GM18861 (cell line): ENCODE measurements around the gene DEAF1.

ENCODE experiments used
- ATAC-seq: cut with Tn5 transposase; IDR thresholded peaks from one replicate; pipeline ENCODE4 v1.9.1; 2021; ENCODE audit not compliant: unreplicated experiment

The DEAF1 gene

DNA sequence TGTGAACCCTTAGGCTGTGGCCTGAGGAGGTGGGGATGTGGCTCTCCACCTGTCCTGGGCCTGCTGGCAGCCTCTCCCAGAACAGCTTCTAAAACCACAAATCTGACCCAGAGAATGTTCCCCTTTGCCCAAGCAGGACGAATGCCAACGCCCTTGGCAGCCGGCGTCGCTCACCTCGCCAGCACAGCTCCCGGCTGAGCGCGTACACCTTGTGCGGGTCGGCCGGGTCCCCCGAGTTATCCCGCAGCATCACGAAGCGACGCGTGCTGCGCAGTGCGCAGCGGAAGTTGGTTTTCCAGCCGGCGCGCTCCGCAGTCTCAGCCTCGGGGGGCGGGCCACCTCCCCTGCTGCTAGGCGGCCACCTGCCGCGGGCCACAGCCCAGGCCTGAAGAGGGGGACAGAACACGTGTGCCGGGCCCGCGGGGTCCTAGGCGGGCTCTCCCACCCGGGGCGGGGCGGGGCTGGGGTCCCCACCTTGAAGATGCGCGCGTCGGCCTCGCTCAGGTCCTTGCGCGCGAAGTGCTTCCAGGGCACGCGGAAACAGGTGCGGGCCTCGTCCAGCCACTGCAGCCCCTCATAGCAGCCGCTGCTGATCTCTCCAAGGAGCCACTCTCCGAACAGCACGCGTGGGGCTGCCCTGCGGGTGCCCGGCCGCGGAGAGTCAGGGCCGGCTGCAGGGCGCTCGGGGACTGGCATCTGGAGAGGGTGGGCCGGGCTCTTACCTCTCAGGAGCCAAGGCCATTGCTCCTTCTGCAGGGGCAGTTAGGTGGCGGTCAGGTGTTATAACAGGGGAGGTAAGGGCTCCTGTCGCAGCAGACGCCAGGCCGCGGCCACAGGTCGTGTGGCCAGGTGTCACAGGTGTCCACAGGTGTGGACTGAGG, 80.2 kb downstream of the DEAF1 start:
- ATAC-seq = no peak

DNA sequence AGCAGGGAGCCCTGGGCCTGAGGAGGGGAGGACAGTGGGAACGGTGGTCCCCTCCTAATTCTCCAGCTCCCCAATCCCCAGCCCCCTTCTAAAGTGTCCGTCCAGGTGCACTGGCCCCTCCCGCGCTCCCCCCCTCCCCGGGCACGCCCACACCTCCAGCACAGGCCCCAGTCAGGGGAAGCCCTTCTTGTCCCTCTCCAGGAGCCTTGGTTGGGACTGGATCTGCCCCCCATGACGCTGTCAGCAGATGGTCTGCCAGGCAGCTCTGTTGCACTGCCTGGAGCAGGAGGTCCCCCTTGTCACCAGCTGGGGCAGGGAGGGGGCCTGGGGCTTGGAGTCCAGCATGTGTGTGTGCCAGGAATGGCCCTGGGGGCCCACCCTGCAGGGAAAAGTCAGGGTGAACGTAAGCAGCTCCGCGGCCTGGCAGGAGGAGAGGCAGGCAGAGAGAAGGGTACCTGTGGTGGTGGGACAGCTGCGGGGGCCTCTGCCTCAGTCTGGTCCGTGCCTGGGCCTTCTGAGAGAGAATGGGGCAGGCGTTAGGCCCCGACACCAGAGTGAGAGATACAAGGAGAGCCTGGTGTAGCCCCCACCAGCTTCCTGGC, 80.9 kb downstream of the DEAF1 start:
- ATAC-seq = no peak

DNA sequence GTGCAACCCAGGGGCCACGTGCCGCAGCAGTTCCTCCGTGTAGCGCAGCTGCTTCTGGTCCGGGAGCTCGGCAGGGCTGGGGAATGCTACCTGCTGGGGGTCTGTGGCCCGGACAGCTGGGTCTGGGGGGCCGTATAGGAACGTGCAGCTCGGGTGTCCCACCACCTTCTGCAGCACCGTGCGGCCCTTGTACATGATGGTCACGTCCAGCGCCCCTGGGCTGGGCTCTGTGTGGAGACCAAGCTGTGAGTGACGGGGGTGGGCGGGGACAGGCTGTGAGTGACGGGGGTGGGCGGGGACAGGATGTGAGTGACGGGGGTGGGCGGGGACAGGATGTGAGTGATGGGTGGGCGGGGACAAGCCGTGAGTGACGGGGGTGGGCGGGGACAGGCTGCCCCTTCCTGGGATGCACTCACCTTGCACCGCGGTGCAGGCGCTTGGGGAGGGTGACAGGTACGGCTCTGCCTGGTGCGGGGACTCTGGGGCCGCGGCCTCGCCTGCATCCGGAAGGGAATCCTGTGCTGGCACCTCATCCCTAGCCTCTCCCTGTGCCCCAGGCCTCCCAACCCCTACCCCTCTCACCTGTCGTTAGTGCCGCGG, 81.6 kb downstream of the DEAF1 start:
- no peak for ATAC-seq

DNA sequence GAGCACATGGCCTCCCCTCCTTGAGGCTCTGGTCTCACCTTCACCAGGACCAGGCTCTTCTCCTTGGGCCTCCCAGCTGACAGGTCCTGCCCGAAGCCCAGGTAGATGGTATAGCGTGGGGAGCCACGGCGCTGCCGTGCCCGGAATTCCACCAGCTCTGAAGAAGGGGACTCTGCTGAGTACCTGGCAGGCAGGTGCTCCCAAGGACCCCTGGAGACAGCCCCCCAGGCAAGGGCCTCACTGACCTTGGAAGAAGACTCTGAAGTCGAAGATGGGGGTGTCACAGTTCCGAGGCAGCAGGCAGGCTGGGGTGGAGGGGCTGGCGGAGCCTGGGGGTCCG, 82.1 kb downstream of the DEAF1 start:
- no peak for ATAC-seq

DNA sequence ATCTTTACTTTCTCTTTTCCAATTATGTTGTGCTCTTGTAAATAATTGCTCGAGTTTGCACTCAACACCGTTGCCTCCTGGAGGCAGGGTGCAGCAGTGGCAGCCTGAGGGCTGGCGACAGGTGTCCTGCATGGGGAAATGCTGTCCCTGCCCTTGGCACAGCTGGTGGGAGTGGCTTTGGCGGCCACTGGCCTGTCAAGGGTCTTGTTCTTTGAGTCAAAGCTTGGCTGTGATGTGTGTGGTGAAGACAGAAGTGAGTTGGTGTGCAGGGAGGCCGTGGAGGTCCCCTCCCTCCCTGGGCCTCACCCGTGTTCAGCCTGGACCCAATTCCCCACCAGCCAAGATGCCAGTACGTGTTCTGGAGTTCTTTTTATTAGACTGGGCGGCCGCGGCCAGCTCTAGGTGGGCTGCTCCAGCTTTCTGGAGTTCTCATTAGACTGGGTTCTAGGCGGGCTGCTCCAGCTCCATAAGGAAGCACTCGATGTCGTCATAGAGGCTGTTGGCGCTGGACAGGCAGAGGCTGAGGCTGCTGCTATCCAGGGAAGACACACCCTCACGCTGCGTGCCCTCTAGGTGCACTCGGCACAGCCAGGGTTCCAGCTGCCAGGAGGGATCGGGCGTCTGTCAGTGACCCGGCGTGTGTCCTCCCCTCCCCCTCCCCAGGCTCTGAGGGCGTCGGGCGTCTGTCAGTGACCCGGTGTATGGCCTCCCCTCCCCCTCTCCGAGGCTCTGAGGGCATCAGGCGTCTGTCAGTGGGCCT, 82.6 kb downstream of the DEAF1 start:
- ATAC-seq = no peak

DNA sequence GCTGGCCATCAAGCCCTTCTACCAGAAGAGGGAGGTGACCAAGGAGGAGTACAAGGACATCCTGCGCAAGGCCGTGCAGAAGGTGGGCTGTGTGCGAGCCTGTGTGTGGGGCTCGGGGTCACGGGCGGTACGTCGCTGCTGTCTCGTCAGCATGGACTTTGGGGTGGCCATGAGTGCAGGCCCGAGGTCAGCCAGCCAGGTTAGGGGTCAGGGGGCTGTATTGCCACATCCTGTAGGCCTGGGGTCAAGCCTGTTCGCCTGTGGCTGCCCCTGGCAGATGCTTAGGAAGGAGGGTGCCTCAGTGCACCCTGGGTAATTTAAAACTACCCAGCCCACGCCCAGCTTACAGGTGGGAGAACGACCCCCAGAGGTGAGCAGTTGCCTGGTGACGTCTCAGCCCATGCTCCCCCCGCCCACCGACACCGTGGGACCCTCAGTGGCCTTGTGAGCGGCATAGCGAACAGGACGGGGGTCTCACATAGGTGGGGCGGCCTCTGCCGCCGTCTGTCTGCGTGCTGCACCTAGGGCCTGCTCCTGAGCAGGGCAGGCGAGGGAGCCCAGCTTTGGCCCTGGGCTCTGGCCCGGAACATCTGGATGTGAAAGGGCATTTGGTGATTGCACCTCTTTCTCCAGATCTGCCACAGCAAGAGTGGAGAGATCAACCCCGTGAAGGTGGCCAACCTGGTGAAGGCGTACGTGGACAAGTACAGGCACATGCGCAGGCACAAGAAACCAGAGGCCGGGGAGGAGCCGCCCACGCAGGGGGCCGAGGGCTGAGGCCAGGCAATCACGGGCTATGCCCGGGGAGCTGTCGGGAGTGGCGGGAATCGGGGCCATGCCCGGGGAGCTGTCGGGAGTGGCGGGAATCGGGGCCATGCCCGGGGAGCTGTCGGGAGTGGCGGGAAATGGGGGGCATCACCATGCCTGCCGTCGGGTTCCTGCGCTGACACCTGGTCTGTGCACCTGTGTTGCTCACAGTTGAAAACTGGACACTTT, 83.7 kb downstream of the DEAF1 start:
- no peak for ATAC-seq

DNA sequence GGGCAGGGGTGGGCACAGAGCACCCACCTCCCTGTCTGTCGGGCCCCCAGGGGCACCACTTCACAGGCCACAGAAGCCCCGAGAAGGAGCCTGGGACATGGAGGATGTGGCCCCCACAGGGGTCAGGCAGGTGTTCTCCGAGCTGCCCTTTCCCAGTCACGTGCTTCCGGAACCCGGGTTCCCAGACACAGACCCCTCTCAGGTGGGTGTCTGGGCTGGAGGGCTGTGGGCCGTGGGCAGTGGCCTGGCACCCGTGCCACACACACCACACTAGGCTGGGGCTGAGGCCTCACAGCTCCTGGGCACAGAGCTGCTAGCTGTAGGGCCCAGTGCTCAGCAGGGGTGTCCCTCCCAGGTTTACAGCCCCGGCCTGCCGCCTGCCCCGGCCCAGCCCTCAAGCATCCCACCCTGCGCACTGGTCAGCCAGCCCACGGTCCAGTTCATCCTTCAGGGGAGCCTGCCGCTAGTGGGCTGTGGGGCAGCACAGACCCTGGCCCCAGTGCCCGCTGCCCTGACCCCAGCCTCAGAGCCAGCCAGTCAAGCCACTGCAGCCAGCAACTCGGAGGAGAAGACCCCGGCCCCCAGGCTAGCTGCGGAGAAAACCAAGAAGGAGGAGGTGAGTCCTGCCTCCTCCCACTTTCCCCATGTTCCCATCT, 84.7 kb downstream of the DEAF1 start:
- no peak for ATAC-seq

DNA sequence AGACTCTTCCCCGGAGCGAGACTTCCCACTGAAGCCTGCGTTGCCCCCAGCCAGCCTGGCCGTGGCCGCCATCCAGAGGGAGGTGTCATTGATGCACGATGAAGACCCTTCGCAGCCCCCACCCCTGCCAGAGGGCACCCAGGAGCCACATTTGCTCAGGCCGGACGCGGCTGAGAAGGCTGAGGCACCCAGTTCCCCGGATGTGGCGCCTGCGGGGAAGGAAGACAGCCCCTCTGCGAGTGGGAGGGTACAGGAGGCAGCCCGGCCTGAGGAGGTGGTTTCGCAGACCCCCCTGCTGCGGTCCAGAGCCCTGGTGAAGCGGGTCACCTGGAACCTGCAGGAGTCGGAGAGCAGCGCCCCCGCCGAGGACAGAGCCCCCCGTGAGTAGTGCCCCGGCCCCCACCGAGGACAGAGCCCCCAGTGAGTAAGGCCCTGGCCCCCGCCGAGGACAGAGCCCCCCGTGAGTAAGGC, 85.6 kb downstream of the DEAF1 start:
- no peak for ATAC-seq

DNA sequence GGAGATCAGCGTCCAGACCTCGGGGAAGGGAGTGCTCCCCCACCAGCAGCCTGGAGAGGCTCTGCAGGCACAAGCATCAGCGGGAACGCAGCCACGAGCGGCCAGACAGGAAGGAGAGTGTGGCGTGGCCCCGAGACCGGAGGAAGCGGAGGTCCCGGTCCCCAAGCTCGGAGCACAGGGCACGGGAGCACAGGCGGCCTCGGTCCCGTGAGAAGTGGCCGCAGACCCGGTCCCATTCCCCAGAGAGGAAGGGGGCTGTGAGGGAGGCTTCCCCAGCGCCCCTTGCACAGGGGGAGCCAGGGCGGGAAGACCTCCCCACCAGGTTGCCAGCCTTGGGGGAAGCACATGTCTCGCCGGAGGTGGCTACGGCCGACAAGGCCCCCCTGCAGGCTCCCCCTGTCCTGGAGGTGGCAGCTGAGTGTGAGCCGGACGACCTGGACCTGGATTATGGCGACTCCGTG, 86.2 kb downstream of the DEAF1 start:
- no peak for ATAC-seq

DNA sequence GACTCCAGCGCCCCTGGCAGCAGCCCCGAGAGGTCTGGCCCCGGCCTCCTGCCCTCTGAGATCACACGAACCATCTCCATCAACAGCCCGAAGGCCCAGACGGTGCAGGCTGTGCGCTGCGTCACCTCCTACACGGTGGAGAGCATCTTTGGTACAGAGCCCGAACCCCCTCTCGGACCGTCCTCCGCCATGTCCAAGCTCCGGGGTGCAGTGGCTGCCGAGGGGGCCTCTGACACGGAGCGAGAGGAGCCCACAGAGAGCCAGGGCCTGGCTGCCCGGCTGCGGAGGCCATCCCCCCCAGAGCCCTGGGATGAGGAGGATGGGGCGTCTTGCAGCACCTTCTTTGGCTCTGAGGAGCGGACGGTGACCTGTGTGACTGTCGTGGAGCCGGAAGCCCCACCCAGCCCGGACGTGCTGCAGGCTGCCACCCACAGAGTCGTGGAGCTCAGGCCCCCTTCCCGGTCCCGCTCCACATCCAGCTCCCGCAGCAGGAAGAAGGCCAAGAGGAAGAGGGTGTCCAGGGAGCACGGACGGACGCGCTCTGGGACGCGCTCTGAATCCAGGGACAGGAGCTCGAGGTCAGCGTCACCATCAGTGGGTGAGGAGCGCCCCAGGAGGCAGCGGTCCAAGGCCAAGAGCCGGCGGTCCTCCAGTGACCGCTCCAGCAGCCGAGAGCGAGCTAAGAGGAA, 86.9 kb downstream of the DEAF1 start:
- no peak for ATAC-seq

DNA sequence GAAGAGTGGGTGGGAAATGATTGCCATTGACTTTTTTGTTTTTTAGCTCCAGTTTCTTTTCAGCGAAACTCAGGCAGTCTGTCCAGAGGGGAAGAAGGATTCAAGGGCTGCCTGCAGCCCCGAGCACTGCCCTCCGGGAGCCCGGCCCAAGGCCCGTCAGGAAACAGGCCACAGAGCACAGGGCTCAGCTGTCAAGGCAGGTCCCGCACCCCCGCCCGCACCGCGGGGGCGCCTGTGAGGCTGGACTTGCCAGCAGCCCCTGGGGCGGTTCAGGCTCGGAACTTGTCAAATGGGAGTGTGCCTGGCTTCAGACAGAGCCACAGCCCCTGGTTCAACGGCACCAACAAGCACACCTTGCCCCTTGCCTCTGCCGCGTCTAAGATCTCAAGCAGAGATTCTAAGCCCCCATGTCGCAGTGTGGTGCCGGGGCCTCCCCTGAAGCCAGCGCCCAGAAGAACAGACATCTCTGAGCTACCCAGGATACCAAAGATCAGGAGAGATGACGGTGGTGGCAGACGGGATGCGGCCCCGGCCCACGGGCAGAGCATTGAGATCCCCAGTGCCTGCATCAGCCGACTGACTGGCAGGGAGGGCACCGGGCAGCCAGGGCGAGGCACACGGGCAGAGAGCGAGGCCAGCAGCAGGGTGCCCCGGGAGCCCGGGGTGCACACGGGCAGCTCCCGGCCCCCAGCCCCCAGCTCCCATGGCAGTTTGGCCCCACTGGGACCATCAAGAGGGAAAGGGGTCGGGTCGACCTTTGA, 87.8 kb downstream of the DEAF1 start:
- ATAC-seq = no peak

DNA sequence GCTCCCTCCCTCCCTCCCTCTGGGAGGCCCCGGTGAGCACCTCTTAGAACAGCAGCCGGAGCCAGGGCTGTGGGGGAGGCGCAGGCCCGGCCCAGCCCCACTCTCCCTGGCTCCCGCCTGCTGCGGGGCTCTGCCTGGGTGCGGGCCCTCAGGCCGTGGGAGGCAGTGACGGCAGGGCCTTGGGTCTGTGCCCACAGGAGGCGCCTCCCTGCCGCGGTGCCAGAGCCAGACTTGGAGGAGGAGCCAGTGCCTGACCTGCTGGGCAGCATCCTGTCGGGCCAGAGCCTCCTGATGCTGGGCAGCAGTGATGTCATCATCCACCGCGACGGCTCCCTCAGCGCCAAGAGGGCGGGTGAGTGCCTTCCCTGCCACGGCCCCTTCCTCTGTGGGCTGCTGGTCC, 88.8 kb downstream of the DEAF1 start:
- ATAC-seq = no peak

DNA sequence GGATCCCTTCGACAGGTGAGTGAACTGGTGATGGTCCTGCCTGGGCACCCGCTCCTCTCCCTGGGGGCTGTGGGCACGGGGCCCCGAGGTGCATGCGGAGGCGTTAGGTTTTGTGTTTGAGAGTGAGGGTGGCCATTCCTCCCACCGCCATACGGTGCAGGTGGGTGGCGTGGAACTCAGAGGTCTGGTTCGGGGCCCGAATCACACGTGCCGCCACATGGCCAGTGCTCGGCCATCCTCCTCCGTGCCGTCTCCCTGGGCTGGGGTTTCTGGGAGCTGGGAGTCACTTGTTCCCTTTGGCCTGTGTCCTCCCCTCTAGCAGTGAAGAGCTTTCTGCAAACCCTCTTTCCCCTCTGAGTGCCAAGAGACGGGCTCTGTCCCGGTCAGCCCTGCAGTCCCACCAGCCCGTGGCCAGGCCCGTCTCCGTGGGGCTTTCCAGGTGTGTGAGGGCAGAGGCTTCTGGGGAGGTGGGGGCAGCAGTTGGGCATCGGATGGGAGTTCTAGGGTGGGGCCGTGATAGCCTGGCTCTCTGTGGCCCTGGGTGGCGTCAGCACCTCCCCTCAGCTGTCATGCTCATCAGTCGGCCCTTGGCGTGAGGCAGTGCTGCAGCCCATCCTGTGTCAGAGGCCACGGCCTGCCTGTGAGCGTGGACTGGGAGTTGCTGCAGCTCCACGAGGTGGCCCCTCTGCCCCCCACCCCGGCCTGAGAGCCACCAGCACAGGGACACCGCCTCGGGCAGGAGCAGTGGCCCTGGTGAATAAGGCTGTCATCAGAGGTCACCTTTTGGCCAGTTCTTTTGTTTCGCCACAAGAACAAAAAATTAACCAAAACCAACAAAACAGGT, 89.5 kb downstream of the DEAF1 start:
- ATAC-seq = no peak

DNA sequence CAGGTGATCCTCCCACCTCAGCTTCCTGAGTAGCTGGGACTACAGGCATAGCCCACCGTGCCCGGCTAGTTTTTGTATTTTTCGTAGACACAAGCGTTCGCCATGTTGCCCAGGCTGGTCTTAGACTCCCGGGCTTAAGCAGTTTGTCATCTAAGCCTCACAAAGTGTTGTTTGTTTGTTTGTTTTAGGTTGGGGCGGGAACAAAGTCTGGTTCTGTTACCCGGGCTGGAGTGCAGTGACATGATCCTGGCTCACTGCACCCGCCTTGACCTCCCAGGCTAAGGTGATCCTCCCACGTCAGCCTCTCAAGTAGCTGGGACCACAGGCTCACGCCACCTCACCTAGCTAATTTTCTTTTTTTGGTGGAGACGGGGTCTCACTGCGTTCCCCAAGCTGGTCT, 91.9 kb downstream of the DEAF1 start:
- ATAC-seq = no peak

DNA sequence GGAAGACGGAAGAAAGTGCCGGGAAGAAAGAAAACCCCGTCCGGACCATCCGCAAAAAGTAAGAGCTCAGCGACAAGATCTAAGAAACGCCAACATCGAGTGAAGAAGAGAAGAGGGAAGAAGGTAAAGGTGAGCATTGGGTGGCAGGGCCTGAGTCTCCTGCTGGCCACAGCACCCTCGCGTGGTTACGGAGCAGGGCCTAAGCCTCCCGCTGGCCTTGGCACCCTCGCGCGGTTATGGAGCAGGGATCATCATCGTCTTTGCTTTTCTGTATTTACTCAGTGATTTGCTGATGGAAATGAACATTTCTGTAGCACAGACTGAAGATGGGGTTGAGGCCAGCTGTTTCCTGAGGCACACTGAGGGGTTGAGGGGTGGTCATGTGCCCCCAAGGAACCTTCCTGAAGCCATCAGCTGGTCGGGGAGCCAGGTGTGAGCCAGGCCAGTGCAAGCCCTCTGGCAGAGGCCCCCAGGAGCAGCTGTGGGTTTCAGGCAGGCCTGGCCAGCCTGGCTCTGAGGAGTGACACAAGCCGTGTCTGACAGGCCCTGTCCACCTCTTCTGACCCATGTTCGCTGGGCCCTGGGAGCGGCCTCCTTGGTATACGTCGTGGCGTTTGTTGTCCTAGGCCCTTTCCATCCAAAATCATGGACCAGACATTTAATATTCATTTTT, 93.3 kb downstream of the DEAF1 start:
- no peak for ATAC-seq

DNA sequence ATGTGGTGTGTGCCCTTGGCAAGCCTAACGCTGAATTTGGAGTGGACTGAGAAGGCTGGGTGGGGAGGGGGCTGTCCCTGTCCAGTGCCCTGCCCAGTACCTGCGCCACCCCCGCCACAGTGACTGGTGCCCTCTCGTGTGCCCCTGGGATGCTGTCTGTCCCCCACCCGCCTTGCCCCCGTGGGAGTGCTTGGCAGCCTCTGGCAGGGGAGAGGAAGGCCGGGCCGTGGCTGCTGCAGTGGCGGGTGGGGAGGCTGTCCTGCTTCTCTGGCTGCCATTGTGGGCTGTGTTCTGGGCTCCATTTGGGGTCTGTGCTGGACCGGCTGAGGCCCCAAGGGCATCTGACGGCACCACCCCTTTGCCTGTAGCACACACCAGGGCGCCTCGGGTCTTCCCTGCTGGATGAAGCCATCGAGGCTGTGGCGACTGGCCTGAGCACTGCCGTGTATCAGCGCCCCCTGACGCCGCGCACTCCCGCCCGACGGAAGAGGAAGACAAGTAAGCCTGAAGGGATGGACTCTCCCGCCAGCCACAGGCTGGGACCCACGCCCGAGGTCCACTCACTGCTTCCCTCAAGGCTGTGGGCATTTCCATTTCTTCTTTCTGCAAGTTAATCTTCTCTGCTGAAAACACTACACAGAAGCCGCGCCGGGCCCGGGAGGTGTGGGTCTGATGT, 96.9 kb downstream of the DEAF1 start:
- no peak for ATAC-seq
